ENCODE data around the gene DYNLT4. TPM values are rescaled to one million over a fixed set of nuclear protein-coding genes. Genes with fewer than 3 reads are reported as not detected.

Gene DYNLT4
- total RNA-seq, 1 experiment from 2014 or later = not detected

DNA sequence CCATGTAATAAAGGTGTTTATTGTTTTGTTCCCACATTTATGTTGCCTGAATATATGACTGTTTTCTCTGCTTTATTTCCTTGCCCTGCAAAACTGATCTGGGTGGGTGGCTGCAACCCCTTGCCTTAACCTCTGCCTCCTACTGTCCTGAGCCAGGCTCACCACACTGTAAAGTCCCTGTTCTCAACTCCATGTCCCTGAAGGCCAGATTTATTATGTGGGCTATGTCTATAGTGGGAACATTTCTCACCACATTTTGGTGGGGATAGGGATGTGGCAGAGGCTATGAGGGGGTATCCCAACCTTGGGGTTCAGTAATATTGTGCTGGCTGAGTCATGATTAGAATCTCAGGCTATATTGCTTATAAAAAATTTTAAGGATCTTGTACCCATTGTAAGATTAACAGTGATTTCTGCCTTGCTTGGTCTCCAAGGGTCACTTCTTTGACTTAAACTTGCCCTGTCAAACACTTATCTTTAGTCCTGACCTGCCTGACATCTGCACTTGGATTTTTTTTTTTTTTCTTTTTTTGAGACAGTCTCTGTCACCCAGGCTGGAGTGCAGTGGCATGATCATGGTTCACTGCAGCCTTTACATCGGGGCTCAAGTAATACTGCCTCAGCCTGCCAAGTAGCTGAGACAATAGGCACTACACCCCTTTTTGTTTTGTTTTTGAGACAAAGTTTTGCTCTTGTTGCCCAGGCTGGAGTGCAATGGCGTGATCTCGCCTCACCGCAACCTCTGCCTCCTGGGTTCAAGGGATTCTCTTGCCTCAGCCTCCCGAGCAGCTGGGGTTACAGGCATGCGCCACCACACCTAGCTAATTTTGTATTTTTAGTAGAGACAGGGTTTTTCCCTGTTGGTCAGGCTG is 28.2 kb downstream of the DYNLT4 start:
- H3K4me1 ChIP-seq (ENCODE audit: control insufficient read depth, insufficient read depth, low read length) = peaks cover 10% of the 10 kb centered on the region
- no peak for DNase-seq (ENCODE audit: low read depth, low spot score)
- H3K27me3 ChIP-seq (ENCODE audit: control insufficient read depth, insufficient read depth, low read length) = no peaks in the 10 kb centered on the region
- TF ChIP-seq TCF7L2 (IDR thresholded peaks at IDR 0.05; ENCODE audit: low read depth, low read length) (no peak), POLR2AphosphoS5 (IDR thresholded peaks at IDR 0.05; ENCODE audit: low read depth, low read length) (no peak; the same call in 1 of the 2 replicates), REST (IDR thresholded peaks at IDR 0.05; ENCODE audit: insufficient read depth in 1 of 2, low read depth in 2 of 2, low read length in 1 of 2) (no peak), SIN3A (IDR thresholded peaks at IDR 0.05; ENCODE audit: borderline replicate concordance, insufficient read depth, low read depth, low read length) (no peak)
- TF ChIP-seq, protein P1, sequence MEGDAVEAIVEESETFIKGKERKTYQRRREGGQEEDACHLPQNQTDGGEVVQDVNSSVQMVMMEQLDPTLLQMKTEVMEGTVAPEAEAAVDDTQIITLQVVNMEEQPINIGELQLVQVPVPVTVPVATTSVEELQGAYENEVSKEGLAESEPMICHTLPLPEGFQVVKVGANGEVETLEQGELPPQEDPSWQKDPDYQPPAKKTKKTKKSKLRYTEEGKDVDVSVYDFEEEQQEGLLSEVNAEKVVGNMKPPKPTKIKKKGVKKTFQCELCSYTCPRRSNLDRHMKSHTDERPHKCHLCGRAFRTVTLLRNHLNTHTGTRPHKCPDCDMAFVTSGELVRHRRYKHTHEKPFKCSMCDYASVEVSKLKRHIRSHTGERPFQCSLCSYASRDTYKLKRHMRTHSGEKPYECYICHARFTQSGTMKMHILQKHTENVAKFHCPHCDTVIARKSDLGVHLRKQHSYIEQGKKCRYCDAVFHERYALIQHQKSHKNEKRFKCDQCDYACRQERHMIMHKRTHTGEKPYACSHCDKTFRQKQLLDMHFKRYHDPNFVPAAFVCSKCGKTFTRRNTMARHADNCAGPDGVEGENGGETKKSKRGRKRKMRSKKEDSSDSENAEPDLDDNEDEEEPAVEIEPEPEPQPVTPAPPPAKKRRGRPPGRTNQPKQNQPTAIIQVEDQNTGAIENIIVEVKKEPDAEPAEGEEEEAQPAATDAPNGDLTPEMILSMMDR (IDR thresholded peaks at IDR 0.05) = no peak
- no peak overlapping the region for H3K4me3 ChIP-seq (ENCODE audit: low read depth in 2 of 2, low read length in 2 of 2)
- in situ Hi-C loops (cut with HindIII; ENCODE audit: low pct_unique_long_range_greater_than_20kb, low sequenced_read_pairs) = no loop called here
- POLR2A ChIA-PET = no interaction called here
- H3K9me3 ChIP-seq (ENCODE audit: control insufficient read depth, insufficient read depth, low read depth, low read length) = no peaks in the 10 kb centered on the region
- no peak for ATAC-seq
- CTCF ChIA-PET = no interaction called here
- no TSS peak for BruUV-seq (replicated peaks)
- peaks cover 17% of the 10 kb centered on the region; the same call in 1 of the 2 replicates for H3K36me3 ChIP-seq (ENCODE audit: control insufficient read depth, insufficient read depth, low read length)
- intact Hi-C loops (cut with micrococcal nuclease; ENCODE audit: unreplicated experiment) = no loop called here
- H3K27ac ChIP-seq (ENCODE audit: low read length) = no peak overlapping the region

DNA sequence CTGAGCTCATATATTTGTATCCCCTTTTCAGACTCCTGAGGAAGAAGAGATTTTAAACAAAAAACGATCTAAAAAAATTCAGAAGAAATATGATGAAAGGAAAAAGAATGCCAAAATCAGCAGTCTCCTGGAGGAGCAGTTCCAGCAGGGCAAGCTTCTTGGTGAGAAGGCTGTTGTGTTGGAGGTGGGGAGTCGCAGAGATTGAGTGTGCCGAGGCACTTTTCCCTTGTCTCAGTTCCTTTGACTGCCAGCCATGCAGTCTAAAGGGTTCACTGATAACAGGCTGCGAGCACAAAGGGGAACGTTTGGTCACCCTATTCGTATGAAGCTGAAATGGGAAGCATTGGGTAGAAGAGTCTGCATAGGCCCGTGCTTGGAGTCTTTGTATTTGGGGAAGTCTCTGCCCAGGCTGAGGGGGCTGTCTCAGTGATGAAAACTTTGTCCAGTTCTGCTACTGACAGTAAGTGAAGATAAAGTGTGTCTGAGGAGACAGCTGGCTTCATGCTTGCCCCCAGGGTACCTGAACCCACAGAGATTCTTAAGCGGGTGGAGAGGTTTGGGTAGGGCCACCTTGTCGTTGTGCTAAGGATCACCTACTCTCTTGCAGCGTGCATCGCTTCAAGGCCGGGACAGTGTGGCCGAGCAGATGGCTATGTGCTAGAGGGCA is 29.0 kb downstream of the DYNLT4 start:
- Histone ChIP-seq H3K27me3 (ENCODE audit: control insufficient read depth, insufficient read depth, low read length) (no peaks in the 10 kb centered on the region), H3K27ac (ENCODE audit: low read length) (no peak overlapping the region), H3K4me3 (ENCODE audit: low read depth in 2 of 2, low read length in 2 of 2) (peak overlapping the region; percentile 5 to 84; a peak in 2 of 4 replicates), H3K9me3 (ENCODE audit: control insufficient read depth, insufficient read depth, low read depth, low read length) (no peaks in the 10 kb centered on the region), H3K36me3 (ENCODE audit: control insufficient read depth, insufficient read depth, low read length) (peaks cover 17% of the 10 kb centered on the region; the same call in 1 of the 2 replicates), H3K4me1 (ENCODE audit: control insufficient read depth, insufficient read depth, low read length) (peaks cover 10% of the 10 kb centered on the region)
- TF ChIP-seq, protein P1 (IDR thresholded peaks at IDR 0.05) = no peak
- TF ChIP-seq TCF7L2 (IDR thresholded peaks at IDR 0.05; ENCODE audit: low read depth, low read length) (no peak), POLR2AphosphoS5 (IDR thresholded peaks at IDR 0.05; ENCODE audit: low read depth, low read length) (0 out of 2 replicates have a peak, but pooled peaks have one; percentile 17)
- ChIA-PET CTCF (no interaction called here), POLR2A (interaction anchor here (0.6 kb wide), 1 partner anchor 17 kb away, joined by 10 read pairs; no protein-coding TSS in a partner anchor)
- no peak for ATAC-seq
- no peak for DNase-seq (ENCODE audit: low read depth, low spot score)
- intact Hi-C loops (cut with micrococcal nuclease; ENCODE audit: unreplicated experiment) (no loop called here), in situ Hi-C loops (cut with HindIII; ENCODE audit: low pct_unique_long_range_greater_than_20kb, low sequenced_read_pairs) (no loop called here)
- no TSS peak for BruUV-seq (replicated peaks)
